HepG2 (cell line): ENCODE data around the gene CROCC. TPM values are rescaled to one million over a fixed set of nuclear protein-coding genes. Genes with fewer than 3 reads are reported as not detected.
A peak's percentile ranks its signal among the peaks of the same experiment; 100 is the strongest.
"Not testable (repeated sequence)": the region's sequence is repeated elsewhere in the genome, so short reads cannot be mapped to it uniquely, and the experiment has no call there.

Source experiments
- BCL6 ChIP-seq: IDR thresholded peaks from 2 replicates; pipeline ENCODE4 v1.6.1; 2016; ENCODE audit warnings: missing genetic modification reagents, missing compliant biosample characterization
- CBFB ChIP-seq: sonication (generic); formaldehyde crosslinking; IDR thresholded peaks from 2 replicates; pipeline ENCODE4 v1.4.0; 2020; ENCODE audit warnings: missing genetic modification reagents
- ISL2 ChIP-seq: sonication (generic); formaldehyde crosslinking; IDR thresholded peaks from 2 replicates; pipeline ENCODE4 v1.5.0; 2020; ENCODE audit warnings: missing genetic modification reagents
- KMT2B ChIP-seq: IDR thresholded peaks from 2 replicates; pipeline ENCODE4 v1.6.1; 2016; ENCODE audit warnings: missing genetic modification reagents, missing compliant biosample characterization
- POLR2A ChIP-seq, 2 experiments: IDR thresholded peaks; 2 replicates each; pipeline ENCODE4 v1.6.1; 2011; ENCODE audit warnings: low read depth in 2 of 2, low read length in 2 of 2, mild to moderate bottlenecking in 1 of 2, moderate library complexity in 1 of 2; ENCODE audit not compliant: insufficient read depth in 1 of 2
- SAFB2 ChIP-seq: sonication (generic); formaldehyde crosslinking; IDR thresholded peaks from 2 replicates; pipeline ENCODE4 v1.5.1; 2020; ENCODE audit warnings: missing genetic modification reagents, low read depth, mild to moderate bottlenecking, borderline replicate concordance
- SAP130 ChIP-seq: IDR thresholded peaks from 2 replicates; pipeline ENCODE4 v1.6.1; 2016; ENCODE audit warnings: low read depth
- SIX1 ChIP-seq: sonication (generic); formaldehyde crosslinking; IDR thresholded peaks from 2 replicates; pipeline ENCODE4 v1.4.0; 2020; ENCODE audit warnings: missing genetic modification reagents, borderline replicate concordance
- SOX6 ChIP-seq, 2 experiments: fragments of 450-650 bp in 1 of 2; sonication (generic) in 1 of 2; formaldehyde crosslinking in 1 of 2; IDR thresholded peaks; 2 replicates each; pipeline versions ENCODE4 v1.4.0 to v1.6.1; 2017 to 2020; ENCODE audit warnings: antibody characterized with exemption in 1 of 2, mild to moderate bottlenecking in 1 of 2, missing genetic modification reagents in 1 of 2
- TP53 ChIP-seq: sonication (generic); formaldehyde crosslinking; conservative IDR thresholded peaks from 2 replicates; pipeline ENCODE4 v1.4.0; 2020; ENCODE audit warnings: missing genetic modification reagents
- ZFY ChIP-seq: sonication (generic); formaldehyde crosslinking; IDR thresholded peaks from 2 replicates; pipeline ENCODE4 v1.4.0; 2020; ENCODE audit warnings: missing genetic modification reagents
- ZNF205 ChIP-seq: IDR thresholded peaks from 2 replicates; pipeline ENCODE4 v1.6.1; 2018; ENCODE audit warnings: missing biosample characterization, missing genetic modification reagents
- ZNF335 ChIP-seq: sonication (generic); formaldehyde crosslinking; IDR thresholded peaks from 2 replicates; pipeline ENCODE4 v1.4.0; 2020; ENCODE audit warnings: missing genetic modification reagents
- ZNF543 ChIP-seq: sonication (generic); formaldehyde crosslinking; IDR thresholded peaks from 2 replicates; pipeline ENCODE4 v1.4.0; 2020; ENCODE audit warnings: mild to moderate bottlenecking, missing genetic modification reagents
- ZNF589 ChIP-seq: sonication (generic); formaldehyde crosslinking; conservative IDR thresholded peaks from 2 replicates; pipeline ENCODE4 v1.8.0; 2022; ENCODE audit warnings: mild to moderate bottlenecking, moderate library complexity, missing genetic modification reagents
- ZNF615 ChIP-seq: sonication (generic); formaldehyde crosslinking; IDR thresholded peaks from 2 replicates; pipeline ENCODE4 v1.5.0; 2020; ENCODE audit warnings: mild to moderate bottlenecking, missing genetic modification reagents, borderline replicate concordance
- ZNF747 ChIP-seq: sonication (generic); formaldehyde crosslinking; IDR thresholded peaks from 2 replicates; pipeline ENCODE4 v1.8.1; 2023; ENCODE audit warnings: missing genetic modification reagents, mild to moderate bottlenecking, borderline replicate concordance
- polyA plus RNA-seq, 8 experiments: library from polyadenylated mRNA; depleted of rRNA in 3 of 8; stranded (reverse) in 7 of 8; unstranded in 1 of 8; fragments of >200 nt; fragmentation: Illumina TruSeq in 4 of 8; extraction: Trizol in 4 of 8; gene quantifications; 2 replicates each; pipeline versions ENCODE4 v1.2.1 to v1.2.3, GENCODE V29; 2011 to 2016; ENCODE audit warnings: low read depth in 4 of 8, missing spikeins in 1 of 8, mixed read lengths in 1 of 8; ENCODE audit not compliant: insufficient read depth in 1 of 8
- total RNA-seq, 5 experiments: library from RNA; depleted of rRNA; stranded (reverse); fragments of >200 nt; fragmentation: Illumina TruSeq; extraction: Trizol; gene quantifications; 2 replicates each; pipeline ENCODE4 v1.2.3, GENCODE V29; 2016; ENCODE audit warnings: low read depth in 1 of 5
- TF ChIP-seq, protein P1 (sequence below): sonication (generic); formaldehyde crosslinking; IDR thresholded peaks from 2 replicates; pipeline ENCODE4 v1.5.1; 2020; ENCODE audit warnings: mild to moderate bottlenecking, missing genetic modification reagents, moderate library complexity
- TF ChIP-seq, protein P2 (sequence below), 2 experiments: sonication (generic) in 1 of 2; formaldehyde crosslinking in 1 of 2; IDR thresholded peaks; 2 replicates each; pipeline versions ENCODE4 v1.4.0 to v1.6.1; 2016 to 2020; ENCODE audit warnings: borderline replicate concordance in 1 of 2, low read depth in 1 of 2, mild to moderate bottlenecking in 1 of 2, missing genetic modification reagents in 1 of 2
- TF ChIP-seq, protein P3 (sequence below): IDR thresholded peaks from 2 replicates; pipeline ENCODE4 v1.6.1; 2012; ENCODE audit warnings: inconsistent platforms

CROCC gene
- total and polyA plus RNA-seq, 2 of the 13 experiments (the other 11 are each of a cell fraction or from before 2014, with no cell fraction given), result 7.8 to 15.5 TPM

DNA sequence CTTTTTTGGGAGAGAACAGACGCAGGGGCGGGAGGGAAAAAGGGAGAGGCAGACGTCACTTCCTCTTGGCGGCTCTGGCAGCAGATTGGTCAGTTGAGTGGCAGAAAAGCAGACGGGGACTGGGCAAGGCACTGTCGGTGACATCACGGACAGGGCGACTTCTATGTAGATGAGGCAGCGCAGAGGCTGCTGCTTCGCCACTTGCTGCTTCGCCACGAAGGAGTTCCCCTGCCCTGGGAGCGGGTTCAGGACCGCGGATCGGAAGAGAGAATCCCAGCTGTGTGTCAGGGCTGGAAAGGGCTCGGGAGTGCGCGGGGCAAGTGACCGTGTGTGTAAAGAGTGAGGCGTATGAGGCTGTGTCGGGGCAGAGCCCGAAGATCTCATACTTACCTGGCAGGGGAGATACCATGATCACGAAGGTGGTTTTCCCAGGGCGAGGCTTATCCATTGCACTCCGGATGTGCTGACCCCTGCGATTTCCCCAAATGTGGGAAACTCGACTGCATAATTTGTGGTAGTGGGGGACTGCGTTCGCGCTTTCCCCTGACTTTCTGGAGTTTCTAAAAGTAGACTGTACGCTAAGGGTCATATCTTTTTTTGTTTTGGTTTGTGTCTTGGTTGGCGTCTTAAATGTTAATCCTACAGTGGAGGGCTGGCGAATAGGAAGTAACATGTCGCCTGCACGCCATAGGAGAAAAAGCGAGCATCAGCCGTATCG, 26.0 kb upstream of the CROCC start, which contains the start of gene RNU1-2 (continued):
- TF ChIP-seq BCL6, result peak; percentile 24; the same call in 1 of the 2 replicates
- TF ChIP-seq POLR2A (IDR thresholded peaks at IDR 0.05; ENCODE audit: insufficient read depth in 1 of 2, low read depth in 2 of 2, low read length in 2 of 2), result peak; percentile 84 to 96
- peak; percentile 57; the same call in 1 of the 2 replicates for TF ChIP-seq ZNF615 (CRISPR knock-in tag)
- TF ChIP-seq ZNF205 (CRISPR knock-in tag), result peak; percentile 74
- TF ChIP-seq ZNF747 (CRISPR knock-in tag), result 0 out of 2 replicates have a peak, but pooled peaks have one; percentile 30
- TF ChIP-seq ZNF335 (CRISPR knock-in tag), result 0 out of 2 replicates have a peak, but pooled peaks have one; percentile 23
- peak; percentile 40; the same call in 1 of the 2 replicates for TF ChIP-seq ISL2 (CRISPR knock-in tag)
- TF ChIP-seq ZNF589 (CRISPR knock-in tag), result 0 out of 2 replicates have a peak, but pooled peaks have one; percentile 63
- not testable (repeated sequence) for TF ChIP-seq SOX6 (IDR thresholded peaks at IDR 0.05)
- peak; percentile 45; the same call in 1 of the 2 replicates for TF ChIP-seq SOX6 (CRISPR knock-in tag; IDR thresholded peaks at IDR 0.05)
- 0 out of 2 replicates have a peak, but pooled peaks have one; percentile 19 for TF ChIP-seq SIX1 (CRISPR knock-in tag)
- peak; percentile 61; the same call in 1 of the 2 replicates for TF ChIP-seq KMT2B (CRISPR knock-in tag)
- TF ChIP-seq, protein P1, sequence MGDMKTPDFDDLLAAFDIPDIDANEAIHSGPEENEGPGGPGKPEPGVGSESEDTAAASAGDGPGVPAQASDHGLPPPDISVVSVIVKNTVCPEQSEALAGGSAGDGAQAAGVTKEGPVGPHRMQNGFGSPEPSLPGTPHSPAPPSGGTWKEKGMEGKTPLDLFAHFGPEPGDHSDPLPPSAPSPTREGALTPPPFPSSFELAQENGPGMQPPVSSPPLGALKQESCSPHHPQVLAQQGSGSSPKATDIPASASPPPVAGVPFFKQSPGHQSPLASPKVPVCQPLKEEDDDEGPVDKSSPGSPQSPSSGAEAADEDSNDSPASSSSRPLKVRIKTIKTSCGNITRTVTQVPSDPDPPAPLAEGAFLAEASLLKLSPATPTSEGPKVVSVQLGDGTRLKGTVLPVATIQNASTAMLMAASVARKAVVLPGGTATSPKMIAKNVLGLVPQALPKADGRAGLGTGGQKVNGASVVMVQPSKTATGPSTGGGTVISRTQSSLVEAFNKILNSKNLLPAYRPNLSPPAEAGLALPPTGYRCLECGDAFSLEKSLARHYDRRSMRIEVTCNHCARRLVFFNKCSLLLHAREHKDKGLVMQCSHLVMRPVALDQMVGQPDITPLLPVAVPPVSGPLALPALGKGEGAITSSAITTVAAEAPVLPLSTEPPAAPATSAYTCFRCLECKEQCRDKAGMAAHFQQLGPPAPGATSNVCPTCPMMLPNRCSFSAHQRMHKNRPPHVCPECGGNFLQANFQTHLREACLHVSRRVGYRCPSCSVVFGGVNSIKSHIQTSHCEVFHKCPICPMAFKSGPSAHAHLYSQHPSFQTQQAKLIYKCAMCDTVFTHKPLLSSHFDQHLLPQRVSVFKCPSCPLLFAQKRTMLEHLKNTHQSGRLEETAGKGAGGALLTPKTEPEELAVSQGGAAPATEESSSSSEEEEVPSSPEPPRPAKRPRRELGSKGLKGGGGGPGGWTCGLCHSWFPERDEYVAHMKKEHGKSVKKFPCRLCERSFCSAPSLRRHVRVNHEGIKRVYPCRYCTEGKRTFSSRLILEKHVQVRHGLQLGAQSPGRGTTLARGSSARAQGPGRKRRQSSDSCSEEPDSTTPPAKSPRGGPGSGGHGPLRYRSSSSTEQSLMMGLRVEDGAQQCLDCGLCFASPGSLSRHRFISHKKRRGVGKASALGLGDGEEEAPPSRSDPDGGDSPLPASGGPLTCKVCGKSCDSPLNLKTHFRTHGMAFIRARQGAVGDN (CRISPR knock-in tag), result peak; percentile 47; the same call in 1 of the 2 replicates
- TF ChIP-seq CBFB (CRISPR knock-in tag), result 0 out of 2 replicates have a peak, but pooled peaks have one; percentile 33
- peak; percentile 17; the same call in 1 of the 2 replicates for TF ChIP-seq ZFY (CRISPR knock-in tag)
- TF ChIP-seq ZNF543 (CRISPR knock-in tag), result 0 out of 2 replicates have a peak, but pooled peaks have one; percentile 43
- 0 out of 2 replicates have a peak, but pooled peaks have one; percentile 13 for TF ChIP-seq SAP130 (CRISPR knock-in tag)
- TF ChIP-seq, protein P2, sequence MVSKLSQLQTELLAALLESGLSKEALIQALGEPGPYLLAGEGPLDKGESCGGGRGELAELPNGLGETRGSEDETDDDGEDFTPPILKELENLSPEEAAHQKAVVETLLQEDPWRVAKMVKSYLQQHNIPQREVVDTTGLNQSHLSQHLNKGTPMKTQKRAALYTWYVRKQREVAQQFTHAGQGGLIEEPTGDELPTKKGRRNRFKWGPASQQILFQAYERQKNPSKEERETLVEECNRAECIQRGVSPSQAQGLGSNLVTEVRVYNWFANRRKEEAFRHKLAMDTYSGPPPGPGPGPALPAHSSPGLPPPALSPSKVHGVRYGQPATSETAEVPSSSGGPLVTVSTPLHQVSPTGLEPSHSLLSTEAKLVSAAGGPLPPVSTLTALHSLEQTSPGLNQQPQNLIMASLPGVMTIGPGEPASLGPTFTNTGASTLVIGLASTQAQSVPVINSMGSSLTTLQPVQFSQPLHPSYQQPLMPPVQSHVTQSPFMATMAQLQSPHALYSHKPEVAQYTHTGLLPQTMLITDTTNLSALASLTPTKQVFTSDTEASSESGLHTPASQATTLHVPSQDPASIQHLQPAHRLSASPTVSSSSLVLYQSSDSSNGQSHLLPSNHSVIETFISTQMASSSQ (IDR thresholded peaks at IDR 0.05; ENCODE audit: low read depth), result 0 out of 2 replicates have a peak, but pooled peaks have one; percentile 28
- TF ChIP-seq, protein P2 (CRISPR knock-in tag; IDR thresholded peaks at IDR 0.05; ENCODE audit: borderline replicate concordance), result not testable (repeated sequence)
- TF ChIP-seq TP53 (CRISPR knock-in tag), result peak; percentile 66; the same call in 1 of the 2 replicates
- TF ChIP-seq, protein P3, sequence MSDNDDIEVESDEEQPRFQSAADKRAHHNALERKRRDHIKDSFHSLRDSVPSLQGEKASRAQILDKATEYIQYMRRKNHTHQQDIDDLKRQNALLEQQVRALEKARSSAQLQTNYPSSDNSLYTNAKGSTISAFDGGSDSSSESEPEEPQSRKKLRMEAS, result peak; percentile 3; the same call in 1 of the 2 replicates
- TF ChIP-seq SAFB2 (CRISPR knock-in tag), result 0 out of 2 replicates have a peak, but pooled peaks have one; percentile 57
